Measurements from ENCODE around the gene ID3.

Gene ID3

DNA sequence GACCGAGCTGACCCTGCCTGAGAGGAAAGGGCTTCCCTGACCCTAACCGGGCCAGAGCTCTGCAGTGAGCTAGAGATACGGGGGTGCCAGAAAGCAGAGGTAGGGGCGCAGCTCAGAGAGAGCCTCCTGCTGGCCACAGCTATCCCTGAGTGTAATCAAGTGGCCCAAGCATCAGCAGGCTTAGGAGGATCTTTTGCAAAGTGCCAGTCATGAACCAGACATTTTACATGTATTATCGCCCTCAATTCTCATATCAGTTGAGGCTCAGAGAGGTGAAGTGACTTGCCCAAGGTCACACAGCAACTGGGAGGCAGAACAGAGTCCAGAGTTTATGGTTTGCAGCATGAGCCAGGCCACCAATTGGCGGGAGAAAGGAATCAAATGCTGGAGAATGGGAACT lies 7.0 kb upstream of the ID3 start:
- no peak for DNase-seq (ENCODE audit: low read depth in 2 of 2)

DNA sequence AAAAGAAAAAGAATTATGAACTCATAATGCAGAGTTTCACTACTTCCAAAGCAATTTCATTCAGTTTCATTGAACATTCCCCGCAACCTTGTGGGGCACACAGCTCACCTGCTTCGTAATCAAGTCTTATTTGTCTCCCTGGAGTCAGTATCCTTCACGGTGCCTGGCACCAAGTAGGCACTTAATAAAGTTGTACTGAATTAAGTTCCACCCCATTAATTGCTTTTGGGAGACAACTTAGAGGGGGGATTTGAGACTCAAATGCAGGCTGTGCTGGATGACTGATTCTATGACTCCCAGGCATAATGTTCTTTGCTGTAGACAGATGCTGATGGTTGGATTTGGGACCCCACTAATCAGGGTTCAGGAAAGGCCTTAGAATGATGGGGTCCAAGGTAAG lies 6.5 kb upstream of the ID3 start:
- DNase-seq (ENCODE audit: low read depth in 2 of 2): no peak

DNA sequence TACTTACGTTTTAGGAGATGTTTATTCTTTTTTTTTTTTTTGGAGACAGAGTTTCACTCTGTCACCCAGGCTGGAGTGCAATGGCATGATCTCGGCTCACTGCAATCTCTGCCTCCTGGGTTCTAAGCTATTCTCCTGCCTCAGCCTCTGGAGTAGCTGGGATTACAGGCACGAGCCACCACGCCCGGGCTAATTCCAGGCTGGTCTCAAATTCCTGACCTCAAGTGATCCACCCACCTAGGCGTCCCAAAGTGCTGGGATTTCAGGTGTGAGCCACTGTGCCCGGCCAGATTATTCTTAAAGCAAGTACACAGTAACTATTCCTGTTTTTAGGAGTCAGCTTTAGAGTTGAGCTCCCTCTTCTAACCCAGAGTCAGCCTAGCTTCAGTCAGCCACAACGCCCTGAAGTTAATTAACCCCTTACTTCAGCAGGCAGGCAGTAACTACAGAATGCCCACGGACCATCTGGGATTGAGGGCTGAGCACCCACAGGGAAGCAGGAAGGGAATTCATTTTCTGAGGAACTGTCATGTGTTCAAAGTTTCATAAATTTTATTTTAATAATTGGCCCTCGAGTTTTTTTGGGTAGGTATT lies 5.3 kb upstream of the ID3 start:
- no peak for DNase-seq (ENCODE audit: low read depth in 2 of 2)

DNA sequence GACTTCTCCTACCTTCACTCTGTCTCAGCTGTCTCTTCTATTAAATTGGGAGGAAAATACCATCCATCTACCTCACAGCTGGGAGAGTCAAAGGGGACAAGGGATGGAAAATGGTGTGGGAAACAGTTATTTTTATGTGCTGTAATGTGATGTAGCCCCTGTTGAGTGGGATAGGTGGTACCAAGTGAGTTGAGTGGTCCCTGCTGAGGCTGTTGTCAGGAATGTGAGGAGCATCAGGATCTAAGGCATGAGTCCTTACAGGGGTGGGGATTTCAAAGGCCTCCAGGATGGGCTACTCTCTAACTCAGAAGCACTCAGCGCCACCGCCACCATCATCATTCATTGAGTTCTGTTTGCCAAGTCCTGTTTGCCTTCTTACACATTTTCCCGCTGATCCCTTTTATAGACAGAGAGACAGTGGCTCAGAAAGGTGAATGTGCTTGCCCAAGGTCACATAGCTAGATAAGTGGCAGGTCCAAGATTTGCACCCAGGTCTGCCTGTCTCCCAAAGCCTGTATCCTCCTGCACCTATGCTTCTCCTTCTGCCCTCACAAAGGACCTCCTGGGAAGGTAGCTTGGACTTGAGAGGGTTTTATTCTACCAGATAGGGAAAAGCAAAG lies 4.6 kb upstream of the ID3 start:
- DNase-seq (ENCODE audit: low read depth in 2 of 2): no peak

DNA sequence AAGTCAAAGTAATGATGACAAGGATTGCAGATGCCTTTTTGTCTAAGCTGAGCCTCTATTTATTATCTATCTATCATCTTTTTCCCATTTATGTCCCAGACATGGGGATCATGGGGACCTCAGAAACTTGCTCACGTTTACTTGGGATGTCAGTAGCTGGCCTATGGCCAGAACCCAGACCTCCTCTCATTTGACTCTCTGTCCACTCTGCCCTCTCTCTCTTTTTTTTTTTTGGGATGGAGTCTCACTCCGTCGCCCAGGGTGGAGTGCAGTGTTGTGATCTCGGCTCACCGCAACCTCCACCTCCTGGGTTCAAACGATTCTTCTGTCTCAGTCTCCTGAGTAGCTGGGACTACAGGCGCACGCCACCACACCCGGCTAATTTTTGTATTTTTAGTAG lies 3.7 kb upstream of the ID3 start:
- no peak for DNase-seq (ENCODE audit: low read depth in 2 of 2)

DNA sequence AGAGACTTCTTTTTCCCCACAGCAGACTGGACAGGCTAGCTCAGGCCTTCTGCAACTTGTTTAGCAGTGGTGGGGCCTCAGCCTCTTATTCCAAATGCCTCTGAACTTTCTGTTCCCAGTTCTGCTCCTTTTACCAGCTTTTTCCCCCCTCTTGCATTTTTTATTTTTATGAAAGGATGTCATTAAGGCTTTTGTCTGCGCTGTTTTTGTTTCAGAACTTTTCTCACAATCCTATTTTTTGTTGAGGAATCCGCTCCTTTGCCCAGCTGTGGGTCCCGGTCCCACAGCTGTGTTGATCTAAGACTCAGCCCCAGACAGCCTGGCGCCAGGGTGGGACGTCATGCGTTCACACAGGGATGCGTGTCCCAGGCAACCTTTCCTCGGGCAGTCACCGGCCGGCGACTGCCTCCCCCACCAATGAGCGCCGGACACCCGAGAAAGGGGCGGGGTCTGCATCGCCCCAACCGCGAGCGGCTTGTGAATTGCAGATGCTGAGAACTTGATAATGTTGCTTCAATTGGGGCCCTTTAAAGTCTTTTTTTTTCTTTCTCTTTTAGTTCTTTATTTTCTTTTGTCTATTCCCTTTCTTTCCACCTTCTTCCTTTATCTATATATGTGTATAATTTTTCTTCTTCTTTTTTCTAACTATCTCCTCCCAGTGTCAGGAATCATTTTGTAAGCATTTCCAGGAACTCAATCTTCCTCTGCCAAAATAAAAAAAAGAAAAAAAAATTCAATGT lies 3.0 kb upstream of the ID3 start:
- DNase-seq (ENCODE audit: low read depth in 2 of 2): no peak

DNA sequence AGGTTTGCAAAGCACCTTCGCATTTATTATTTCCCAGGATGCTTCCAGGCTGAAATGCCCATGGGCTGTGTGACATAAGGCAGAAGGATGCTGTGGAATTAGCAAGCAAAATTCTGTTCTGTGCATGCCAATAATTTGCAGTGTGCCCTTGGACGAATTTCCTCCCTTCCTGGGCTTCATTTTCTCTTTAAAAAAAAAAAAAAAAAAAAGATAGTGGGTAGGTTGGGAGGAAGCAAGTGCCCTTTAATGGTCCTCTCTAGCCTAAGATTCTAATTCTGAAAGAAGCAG lies 2.5 kb upstream of the ID3 start:
- DNase-seq (ENCODE audit: low read depth in 2 of 2): no peak

DNA sequence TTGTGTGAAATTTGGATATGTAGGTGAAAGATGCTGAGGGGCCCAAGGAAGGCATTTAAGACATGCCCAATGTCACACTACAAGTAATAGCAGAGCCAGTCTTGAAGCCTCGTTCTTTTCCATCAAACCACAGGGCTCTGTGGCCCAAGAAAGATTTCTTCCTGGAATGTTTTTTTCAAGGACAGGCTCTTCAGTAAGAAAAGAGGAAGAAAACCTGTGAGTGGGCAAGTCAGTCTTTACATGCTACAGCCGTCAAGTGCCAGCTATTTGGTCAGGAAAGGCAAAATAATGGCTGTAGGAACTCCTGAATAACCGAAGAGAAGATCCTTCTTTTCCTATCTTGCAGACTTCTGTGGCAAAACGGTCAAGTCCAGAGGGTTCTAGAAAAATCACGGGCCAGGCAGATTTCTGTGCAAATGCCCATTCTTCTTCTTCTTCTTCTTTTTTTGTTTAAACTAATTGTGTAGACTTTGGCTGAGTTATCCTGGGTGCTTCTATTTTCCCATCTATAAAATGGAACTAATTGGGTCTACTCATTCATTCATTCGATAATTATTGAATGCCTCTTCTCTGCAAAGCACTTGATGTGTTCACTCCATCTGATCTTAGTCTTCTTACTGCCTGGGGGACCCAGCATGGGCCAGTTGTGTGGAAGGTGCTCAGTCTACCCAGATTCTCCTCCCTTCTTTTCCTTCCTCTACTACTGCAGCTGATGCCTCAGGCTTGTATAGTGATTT lies 1.9 kb upstream of the ID3 start:
- DNase-seq (ENCODE audit: low read depth in 2 of 2): no peak

DNA sequence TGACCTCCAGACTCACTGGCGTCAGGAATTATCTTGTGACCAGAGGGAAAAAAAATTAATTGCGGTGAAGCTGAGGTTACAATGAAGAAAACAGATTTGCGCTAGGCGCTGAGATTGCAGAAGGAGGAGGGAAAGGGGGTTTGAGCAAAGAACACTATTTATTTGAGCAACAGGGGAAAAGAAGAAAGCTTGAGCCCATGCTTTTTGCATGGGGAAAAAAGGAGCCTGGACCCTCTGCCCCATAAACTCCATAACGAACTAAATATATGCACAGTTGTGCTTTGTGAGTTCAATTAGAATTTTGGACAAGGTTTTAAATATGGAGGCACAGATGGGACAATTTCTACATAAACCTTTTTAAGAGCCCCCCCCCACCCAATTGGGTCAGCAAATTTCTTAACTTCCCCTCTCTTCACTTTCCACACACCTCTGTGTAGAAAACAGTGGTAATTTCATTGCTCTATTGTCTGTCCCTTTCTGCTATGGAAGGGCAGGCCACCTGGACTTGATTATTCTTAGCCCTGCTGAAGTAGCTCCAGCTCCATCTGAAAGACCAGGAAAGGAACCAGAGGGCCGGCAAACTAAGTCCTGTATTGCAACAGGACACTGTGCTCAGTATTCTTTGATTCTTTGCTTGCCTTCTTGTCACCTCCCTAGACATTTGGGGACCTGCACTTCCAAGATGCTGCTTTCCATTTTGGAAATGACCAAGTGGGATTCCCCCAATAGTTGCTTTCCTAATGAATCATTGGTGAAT lies 862 bp upstream of the ID3 start:
- no peak for DNase-seq (ENCODE audit: low read depth in 2 of 2)

DNA sequence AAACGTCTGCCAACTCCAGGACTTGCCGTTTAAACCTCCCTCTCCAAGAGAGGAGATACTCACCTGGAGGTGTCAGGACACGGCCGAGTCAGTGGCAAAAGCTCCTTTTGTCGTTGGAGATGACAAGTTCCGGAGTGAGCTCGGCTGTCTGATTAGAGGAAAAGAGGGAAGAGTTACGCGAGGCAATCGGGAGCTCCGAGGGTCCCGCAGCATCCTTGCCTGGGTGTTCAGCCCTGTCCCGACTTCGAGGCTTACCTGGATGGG lies 497 bp downstream of the ID3 start:
- no peak for DNase-seq (ENCODE audit: low read depth in 2 of 2)

DNA sequence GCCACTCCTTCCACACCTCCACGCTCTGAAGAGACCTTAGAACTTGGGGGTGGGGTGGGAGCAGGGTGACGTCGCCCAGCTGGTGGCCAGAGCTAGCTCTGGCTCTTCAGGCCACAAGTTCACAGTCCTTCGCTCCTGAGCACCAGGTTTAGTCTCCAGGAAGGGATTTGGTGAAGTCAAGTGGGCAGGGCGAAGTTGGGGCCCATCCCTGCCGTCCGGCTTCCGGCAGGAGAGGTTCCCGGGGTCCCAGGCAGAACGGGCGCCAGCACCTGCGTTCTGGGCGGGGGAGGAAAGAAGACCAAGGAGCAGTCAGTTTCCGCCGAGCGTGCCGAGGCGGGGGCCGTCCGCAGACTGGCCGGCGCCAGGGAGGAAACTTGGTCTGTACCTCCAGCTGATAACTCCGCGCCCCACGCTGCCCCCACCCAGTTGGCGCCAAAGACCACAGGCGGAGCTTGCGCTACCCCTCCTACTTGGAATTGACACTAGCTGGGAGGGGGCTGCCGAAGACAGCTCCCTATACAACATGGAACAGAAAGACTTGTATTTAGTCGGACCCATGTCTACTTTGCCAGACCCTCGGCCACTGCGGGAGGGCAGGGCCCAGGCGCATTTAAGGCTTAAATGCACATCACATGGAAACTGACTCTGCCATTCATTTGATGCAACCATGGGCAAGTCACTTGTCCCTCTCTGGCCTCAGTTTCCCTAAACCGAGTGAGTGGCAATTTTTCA lies 995 bp downstream of the ID3 start:
- peak in 1 of 2 donors; percentile 37 for DNase-seq (ENCODE audit: low read depth in 2 of 2)

DNA sequence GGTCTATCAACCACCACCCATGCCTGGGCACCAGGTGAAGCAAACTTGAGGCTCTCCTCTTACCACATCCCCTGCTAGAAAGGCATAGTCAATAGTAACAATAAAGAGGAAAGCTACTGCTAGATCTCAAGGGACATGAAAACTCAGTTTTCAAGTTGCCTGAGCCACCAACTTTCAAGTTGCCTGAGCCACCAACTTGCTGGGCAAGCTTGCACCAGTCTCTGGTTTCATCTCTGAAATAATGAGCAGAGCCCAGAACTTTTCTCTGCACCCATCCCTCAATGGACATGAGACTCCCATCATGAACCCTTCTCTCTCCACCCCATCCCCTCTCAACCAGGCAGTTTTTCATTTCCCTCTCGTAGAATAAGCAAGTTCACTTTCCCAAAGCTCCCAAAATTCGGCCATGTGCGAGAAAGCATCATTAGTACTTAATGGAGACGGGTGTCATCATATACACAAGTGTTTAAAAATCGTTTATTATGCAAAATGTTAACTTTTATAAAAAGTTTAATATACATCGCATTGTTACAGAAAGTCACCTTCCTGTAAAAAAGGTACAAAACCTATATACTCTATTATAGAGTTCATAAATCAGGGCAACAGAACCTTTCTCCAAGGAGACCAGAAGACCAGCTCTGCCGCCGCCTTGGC lies 1.7 kb downstream of the ID3 start:
- DNase-seq (ENCODE audit: low read depth in 2 of 2): no peak

DNA sequence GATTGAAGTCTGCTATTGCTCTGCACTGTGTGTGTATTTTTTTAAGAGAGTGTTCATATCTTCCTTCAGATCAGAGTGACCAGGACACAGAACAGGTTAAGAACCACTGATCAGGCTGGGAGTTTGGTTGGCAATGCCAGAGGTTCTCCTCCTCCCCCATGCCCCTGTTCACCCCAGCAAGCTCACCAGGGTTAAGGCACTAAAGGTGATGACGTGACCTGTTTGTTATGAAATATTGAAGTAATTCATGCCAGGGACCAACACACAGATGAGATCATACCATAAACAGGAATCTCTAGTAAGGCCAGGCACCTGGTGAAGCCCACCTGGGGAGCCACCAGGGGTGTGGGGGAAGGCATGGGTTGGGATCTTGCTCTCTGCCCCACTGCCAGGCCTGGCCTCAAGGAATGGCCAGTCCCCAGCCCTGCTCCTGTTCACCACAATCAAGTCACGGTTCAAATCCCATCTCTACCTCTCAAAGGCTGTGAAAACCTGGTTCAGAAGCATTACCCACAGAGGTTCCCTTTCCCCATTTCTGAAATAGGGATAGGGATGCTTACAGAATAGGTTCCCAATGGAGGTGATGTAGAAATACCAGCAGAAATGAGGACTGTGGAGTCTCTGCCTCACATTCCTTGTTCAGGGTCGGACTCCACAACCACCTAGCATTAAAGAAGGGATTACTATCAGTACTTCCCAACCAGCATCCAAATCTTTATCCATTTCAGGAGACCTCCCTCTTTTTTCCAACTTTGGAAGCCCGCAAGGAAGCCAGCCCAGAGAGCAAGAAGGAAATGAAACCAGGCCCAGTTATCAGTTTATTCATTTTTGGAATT lies 2.4 kb downstream of the ID3 start:
- DNase-seq (ENCODE audit: low read depth in 2 of 2): no peak

DNA sequence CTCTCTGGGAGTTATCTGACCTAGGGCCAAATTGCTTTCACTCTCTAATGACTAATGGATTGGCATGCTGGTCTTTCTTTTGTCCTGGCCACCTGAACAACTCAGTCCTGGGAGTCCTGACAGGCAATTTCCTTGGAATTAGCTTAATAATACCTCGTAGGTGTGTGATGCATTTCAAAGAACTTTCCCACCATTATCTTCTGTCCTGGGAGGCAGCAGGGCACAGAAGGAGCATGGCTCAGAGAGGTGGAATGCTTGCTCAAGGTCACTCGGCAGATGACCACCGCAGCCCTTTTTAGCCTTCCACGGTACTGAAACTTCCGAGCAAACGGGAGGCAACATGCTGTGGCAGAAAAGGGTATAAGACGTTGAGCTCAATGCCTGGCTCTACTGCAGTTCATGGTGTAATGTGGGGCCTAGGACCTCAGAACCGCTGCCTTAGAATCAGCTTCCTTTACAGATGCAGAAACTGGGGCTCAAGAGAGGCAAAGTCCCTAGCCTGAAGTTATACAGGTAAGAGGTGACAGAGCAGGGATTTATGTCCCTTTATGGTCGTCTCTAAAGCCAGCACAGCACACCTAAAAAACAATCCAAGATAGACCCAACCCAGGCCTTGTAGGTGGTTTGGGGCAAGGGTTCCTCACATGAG lies 3.2 kb downstream of the ID3 start:
- no peak for DNase-seq (ENCODE audit: low read depth in 2 of 2)

DNA sequence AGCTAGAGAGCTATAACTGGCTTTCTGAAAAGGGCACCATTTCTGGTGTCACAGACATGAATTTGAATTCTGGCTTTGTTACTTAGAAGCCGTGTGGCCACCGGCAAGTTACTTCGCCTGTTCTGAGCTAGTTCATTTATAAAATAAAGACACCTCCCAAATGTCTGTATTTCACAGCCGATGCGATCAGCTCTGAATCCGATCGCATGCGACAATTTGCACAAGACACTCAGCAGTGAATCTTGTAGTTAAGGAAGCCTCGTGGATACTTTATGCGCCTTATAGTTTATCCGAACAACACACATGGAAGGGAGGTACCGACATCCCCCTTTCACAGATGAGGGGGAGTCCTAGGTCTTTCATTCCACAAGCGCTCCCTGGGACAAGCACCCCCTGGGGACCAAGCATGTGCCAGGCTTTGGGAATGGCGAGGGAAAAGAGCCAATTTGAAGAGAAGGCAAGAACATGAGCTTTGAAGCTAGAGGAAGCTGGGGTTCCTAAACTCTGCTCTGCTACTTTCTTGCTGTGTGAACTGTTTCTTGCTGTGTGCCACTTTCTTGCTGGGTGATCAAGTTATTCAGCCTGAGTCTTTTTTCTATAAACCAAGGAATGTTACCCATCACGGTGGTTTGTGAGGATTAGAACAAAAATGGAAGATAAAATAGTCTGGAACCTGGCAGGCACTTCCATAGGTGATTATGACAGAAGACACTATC lies 3.9 kb downstream of the ID3 start:
- DNase-seq (ENCODE audit: low read depth in 2 of 2): no peak

DNA sequence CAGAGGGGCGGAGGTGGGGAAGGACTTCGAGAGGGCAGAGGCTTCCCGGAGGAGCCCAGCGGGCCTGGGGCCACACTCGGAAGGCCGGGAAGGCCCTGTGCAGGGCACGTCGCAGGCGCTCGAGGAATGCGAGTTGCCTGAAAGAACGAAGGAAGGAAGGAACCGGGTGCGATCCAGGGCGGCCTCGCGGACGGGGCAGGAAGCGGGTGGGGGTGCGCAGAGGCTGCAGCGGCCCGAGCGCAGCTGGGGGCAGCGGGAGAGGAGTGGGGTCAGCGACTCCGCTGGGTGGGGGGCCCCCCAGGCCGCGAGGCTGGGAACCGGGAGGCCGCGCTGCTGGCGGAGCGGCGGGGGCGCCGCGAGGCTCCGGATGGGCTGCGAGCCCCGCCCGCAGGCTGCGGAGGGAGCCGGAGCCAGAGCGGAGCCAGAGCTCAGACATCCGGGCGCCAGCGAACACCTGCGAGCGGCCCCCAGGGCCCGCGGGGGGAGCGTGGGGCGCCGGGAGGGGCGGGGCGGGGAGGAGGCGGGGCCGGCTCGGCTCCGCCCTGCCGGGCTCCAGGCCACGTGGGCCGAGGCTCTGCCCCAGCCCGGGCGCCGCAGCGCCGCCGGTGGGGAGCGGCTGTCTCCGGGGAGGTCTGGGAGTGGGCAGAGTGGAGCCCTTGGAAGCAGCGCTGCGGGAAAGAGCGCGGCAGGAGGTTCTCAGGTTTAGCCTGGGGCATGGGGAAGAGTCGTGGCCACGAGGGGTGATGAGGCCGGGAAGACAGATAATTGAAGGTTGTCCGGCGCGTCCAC lies 4.6 kb downstream of the ID3 start:
- peak; percentile 71 to 72 for DNase-seq (ENCODE audit: low read depth in 2 of 2)

DNA sequence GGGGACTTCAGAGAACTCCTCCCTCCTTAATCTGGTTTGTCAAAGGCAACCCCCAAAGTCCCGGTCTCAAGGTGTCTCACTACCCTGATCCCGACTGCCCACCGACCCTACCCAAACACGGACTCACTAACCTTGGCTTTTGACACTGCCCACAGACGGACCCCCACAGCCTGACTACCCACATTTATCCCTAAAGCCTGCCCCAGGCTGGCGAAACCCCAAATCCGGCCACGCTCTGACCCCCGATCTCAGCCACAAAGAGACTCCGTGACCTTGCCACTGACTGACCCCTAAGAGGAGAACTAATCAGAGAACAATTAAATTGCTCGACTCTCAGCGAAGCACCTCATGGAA lies 5.2 kb downstream of the ID3 start:
- DNase-seq (ENCODE audit: low read depth in 2 of 2): no peak
